HCT116 (cell line): ENCODE measurements around the gene URM1. TPM values are rescaled to one million over a fixed set of nuclear protein-coding genes. Genes with fewer than 3 reads are reported as not detected.

Experiments
- ATAC-seq: fragments of 200-7000 bp; cut with Tn5 transposase; 2 replicates; pipeline ENCODE4 v1.9.1; 2020; ENCODE audit warnings: mild to moderate bottlenecking, moderate library complexity
- BruUV-seq: library from RNA; stranded (reverse); fragments of 400-500 nt; replicated peaks from 2 replicates; lab custom pipeline; 2021; lab: Mats Ljungman, UMichigan
- CTCF ChIA-PET: fragments of 300-600 bp; sonication (Branson Sonifier 250); formaldehyde crosslinking; loops from one replicate; lab custom pipeline; 2021; ENCODE audit warnings: antibody characterized with exemption; lab: Charles Lee
- POLR2A ChIA-PET: fragments of 300-600, 350-600 bp; sonication (Branson Sonifier 250); formaldehyde crosslinking; loops from one replicate; lab custom pipeline; 2021; ENCODE audit warnings: antibody characterized with exemption; lab: Charles Lee
- RAD21 ChIA-PET, 2 experiments: fragments of 300-600 bp; sonication (Branson Sonifier 250); formaldehyde crosslinking; loops; one replicate each; lab custom pipeline; 2023; ENCODE audit warnings: low total read pairs in 2 of 2; ENCODE audit not compliant: uncharacterized antibody in 2 of 2, unreplicated experiment in 2 of 2, low non-redundant PET in 1 of 2; lab: Charles Lee
- DNase-seq: peaks from one replicate; pipeline ENCODE4 v3.0.0-alpha.2; 2010; ENCODE audit warnings: low read depth, low spot score
- H2AFZ ChIP-seq: fragments of 200-600 bp; shearing (Covaris generic), sonication (generic); 2 replicates; pipeline ENCODE4 v1.6.1; 2017; ENCODE audit warnings: low read depth, mixed run types, mixed read lengths, antibody characterized with exemption, low read length; ENCODE audit not compliant: poor library complexity, severe bottlenecking
- H3K27ac ChIP-seq: 2 replicates; pipeline ENCODE4 v1.5.1; 2012; ENCODE audit warnings: low read depth, low read length
- H3K27me3 ChIP-seq: fragments of 200-600 bp; sonication (generic); 2 replicates; pipeline ENCODE4 v1.6.1; 2016; ENCODE audit warnings: mixed run types, low read length, mixed read lengths; ENCODE audit not compliant: insufficient read depth
- H3K36me3 ChIP-seq, 2 experiments: fragments of 200-500 bp in 1 of 2; fragments of 200-600 bp in 1 of 2; sonication (Bioruptor generic) in 1 of 2; sonication (generic) in 1 of 2; 2 replicates each; pipeline versions ENCODE4 v1.5.1 to v1.6.1; 2014 to 2016; ENCODE audit warnings: low read length in 2 of 2, inconsistent platforms in 1 of 2, mixed read lengths in 1 of 2, mixed run types in 1 of 2; ENCODE audit not compliant: insufficient read depth in 2 of 2, control insufficient read depth in 1 of 2
- H3K4me1 ChIP-seq, 2 experiments: fragments of 200-600 bp in 1 of 2; sonication (generic) in 1 of 2; 2 replicates each; pipeline versions ENCODE4 v1.5.1 to v1.6.1; 2012 to 2017; ENCODE audit warnings: low read length in 2 of 2, inconsistent platforms in 1 of 2, mild to moderate bottlenecking in 1 of 2, mixed read lengths in 1 of 2, mixed run types in 1 of 2, moderate library complexity in 1 of 2; ENCODE audit not compliant: insufficient read depth in 2 of 2, control insufficient read depth in 1 of 2
- H3K4me2 ChIP-seq: fragments of 200-600 bp; sonication (generic); 2 replicates; pipeline ENCODE4 v1.6.1; 2017; ENCODE audit warnings: mixed run types, low read length, mixed read lengths
- H3K4me3 ChIP-seq, 2 experiments: fragments of 200-600 bp in 1 of 2; sonication (generic) in 1 of 2; replicated peaks in 1 of 2; 2 replicates each; pipeline ENCODE4 v1.5.1; 2011 to 2016; ENCODE audit warnings: low read length in 2 of 2, control low read depth in 1 of 2, low read depth in 1 of 2, mild to moderate bottlenecking in 1 of 2, mixed read lengths in 1 of 2, mixed run types in 1 of 2
- H3K79me2 ChIP-seq: fragments of 200-600 bp; sonication (generic); 2 replicates; pipeline ENCODE4 v1.6.1; 2017; ENCODE audit warnings: mild to moderate bottlenecking, mixed run types, low read length, moderate library complexity, mixed read lengths; ENCODE audit not compliant: insufficient read depth
- H3K9ac ChIP-seq: fragments of 200-600 bp; sonication (generic); 2 replicates; pipeline ENCODE4 v1.6.1; 2016; ENCODE audit warnings: low read length, mixed read lengths
- H3K9me2 ChIP-seq: fragments of 200-600 bp; sonication (generic), shearing (Covaris generic); 2 replicates; pipeline ENCODE4 v1.6.1; 2017; ENCODE audit warnings: mixed run types, mild to moderate bottlenecking, moderate library complexity; ENCODE audit not compliant: insufficient read depth
- H3K9me3 ChIP-seq, 2 experiments: fragments of 200-500 bp in 1 of 2; fragments of 200-600 bp in 1 of 2; sonication (Bioruptor generic) in 1 of 2; sonication (generic) in 1 of 2; 2 replicates each; pipeline ENCODE4 v1.6.1; 2014 to 2017; ENCODE audit warnings: low read length in 2 of 2, mixed read lengths in 2 of 2, inconsistent platforms in 1 of 2, low read depth in 1 of 2, mild to moderate bottlenecking in 1 of 2, mixed run types in 1 of 2, moderate library complexity in 1 of 2; ENCODE audit not compliant: control insufficient read depth in 1 of 2, insufficient read depth in 1 of 2
- H4K20me1 ChIP-seq: fragments of 200-600 bp; sonication (generic), shearing (Covaris generic); 2 replicates; pipeline ENCODE4 v1.6.1; 2017; ENCODE audit warnings: mixed run types, mild to moderate bottlenecking, moderate library complexity; ENCODE audit not compliant: insufficient read depth
- CTCF ChIP-seq, 3 experiments: fragments of 200-600 bp in 1 of 3; sonication (generic) in 1 of 3; IDR thresholded peaks in 2 of 3; conservative IDR thresholded peaks in 1 of 3; 2 replicates each; pipeline ENCODE4 v1.5.1; 2012 to 2017; ENCODE audit warnings: low read depth in 2 of 3, low read length in 2 of 3, antibody characterized with exemption in 1 of 3, borderline replicate concordance in 1 of 3, control low read depth in 1 of 3, mild to moderate bottlenecking in 1 of 3, mixed read lengths in 1 of 3, mixed run types in 1 of 3, moderate library complexity in 1 of 3; ENCODE audit not compliant: insufficient read depth in 1 of 3
- EGR1 ChIP-seq: IDR thresholded peaks from 2 replicates; pipeline ENCODE4 v1.6.1; 2012; ENCODE audit warnings: low read depth
- EZH2phosphoT487 ChIP-seq: fragments of 200-600 bp; IDR thresholded peaks from 2 replicates; pipeline ENCODE4 v1.6.1; 2018; ENCODE audit warnings: antibody characterized with exemption, borderline replicate concordance
- FOSL1 ChIP-seq: IDR thresholded peaks from 2 replicates; pipeline ENCODE4 v1.6.1; 2012; ENCODE audit warnings: low read depth
- JUND ChIP-seq: IDR thresholded peaks from 2 replicates; pipeline ENCODE4 v1.6.1; 2012
- MAX ChIP-seq: IDR thresholded peaks from 2 replicates; pipeline ENCODE4 v1.6.1; 2012
- POLR2A ChIP-seq: IDR thresholded peaks from 2 replicates; pipeline ENCODE4 v1.7.0; 2011; ENCODE audit warnings: borderline replicate concordance; ENCODE audit not compliant: insufficient read depth, insufficient read length; ENCODE audit errors: extremely low read depth
- REST ChIP-seq: IDR thresholded peaks from 2 replicates; pipeline ENCODE4 v1.6.1; 2012; ENCODE audit warnings: low read depth
- SIN3A ChIP-seq: IDR thresholded peaks from 2 replicates; pipeline ENCODE4 v1.6.1; 2012; ENCODE audit warnings: low read depth
- SP1 ChIP-seq: IDR thresholded peaks from 2 replicates; pipeline ENCODE4 v1.6.1; 2012; ENCODE audit warnings: low read depth
- SRF ChIP-seq: IDR thresholded peaks from 2 replicates; pipeline ENCODE4 v1.6.1; 2012; ENCODE audit warnings: low read depth
- TCF7L2 ChIP-seq: IDR thresholded peaks from 2 replicates; pipeline ENCODE4 v1.7.0; 2011; ENCODE audit warnings: borderline replicate concordance, inconsistent platforms; ENCODE audit not compliant: insufficient read depth, insufficient read length; ENCODE audit errors: extremely low read depth
- ZNF274 ChIP-seq: fragments of 200-500 bp; sonication (Bioruptor generic); IDR thresholded peaks from 2 replicates; pipeline ENCODE4 v1.6.1; 2014; ENCODE audit warnings: mild to moderate bottlenecking, low read depth, low read length, inconsistent platforms
- intact Hi-C: fragments of 100-400 bp; cut with micrococcal nuclease; formaldehyde crosslinking; loops from 2 replicates; pipeline ENCODE4 v1.10.0; 2022
- total RNA-seq: library from RNA; stranded (reverse); gene quantifications from one replicate; pipeline ENCODE4 v1.2.1, GENCODE V29; 2021; ENCODE audit not compliant: unreplicated experiment

The URM1 gene
- total RNA-seq, 1 experiment from 2014 or later: 51.6 TPM

- no peaks in the 10 kb centered on the region for H3K27me3 ChIP-seq
- no peak overlapping the region for H2AFZ ChIP-seq
- no peak overlapping the region for H3K4me2 ChIP-seq
- TF ChIP-seq POLR2A (no peak), REST (no peak), ZNF274 (no peak), MAX (no peak), SP1 (no peak), EZH2phosphoT487 (no peak), FOSL1 (no peak), TCF7L2 (no peak), SIN3A (no peak), SRF (no peak), CTCF (IDR thresholded peaks at IDR 0.05 in 2 of 3, conservative IDR thresholded peaks at IDR 0.05 in 1 of 3; ENCODE audit: borderline replicate concordance in 1 of 3, insufficient read depth in 1 of 3, low read depth in 2 of 3, low read length in 2 of 3) (no peak), EGR1 (no peak), JUND (no peak)
- peaks cover 2 to 10% of the 10 kb centered on the region in 2 experiments; a peak in 2 of 4 replicates for H3K4me1 ChIP-seq
- RAD21 ChIA-PET: interaction anchor here in 1 of 2 experiments (0.7 kb wide), 1 partner anchor 73 kb away, joined by 3 read pairs; no protein-coding TSS in a partner anchor
- H3K4me3 ChIP-seq: no peak overlapping the region
- POLR2A ChIA-PET: no interaction called here
- intact Hi-C loops: no loop called here
- ATAC-seq (no peak), DNase-seq (no peak)
- no peaks in the 10 kb centered on the region for H3K79me2 ChIP-seq
- H3K36me3 ChIP-seq: no peaks in the 10 kb centered on the region
- CTCF ChIA-PET: no interaction called here
- no TSS peak for BruUV-seq
- H3K9me2 ChIP-seq: no peaks in the 10 kb centered on the region
- H3K9me3 ChIP-seq: no peaks in the 10 kb centered on the region
- no peak overlapping the region for H3K27ac ChIP-seq
- no peaks in the 10 kb centered on the region for H4K20me1 ChIP-seq
- H3K9ac ChIP-seq: no peak overlapping the region
These were observed 64.4 kb downstream of the URM1 start for GRCh38 chr9:128435611-128436010.
